Measurements from ENCODE around the gene ZFPL1.

ZFPL1 gene

GRCh38 chr11:65083134-65083833 lies 738 bp upstream of the ZFPL1 start:
- Histone ChIP-seq H3K9ac (peak overlapping the region; percentile 85 to 95 (median 90)), H3K4me3 (peak overlapping the region; percentile 75 to 90 (median 86)), H4K20me1 (peaks cover 0 to 35% (median 12%) of the 10 kb centered on the region in 11 experiments; a peak in 13 of 22 replicates), H3K27ac (peak overlapping the region; percentile 79 to 91 (median 86); a peak in 21 of 22 replicates), H3K27me3 (no peaks in the 10 kb centered on the region), H3K9me3 (replicated peaks in 1 of 11) (no peaks in the 10 kb centered on the region), H3K4me1 (peaks cover 50 to 66% (median 62%) of the 10 kb centered on the region in 10 experiments), H3K36me3 (peaks cover 29 to 81% (median 64%) of the 10 kb centered on the region in 11 experiments), H3K4me2 (peak overlapping the region; percentile 85 to 97 (median 94))
- TF ChIP-seq Cebpa-rat (IDR thresholded peaks at IDR 0.05), result no peak

DNA sequence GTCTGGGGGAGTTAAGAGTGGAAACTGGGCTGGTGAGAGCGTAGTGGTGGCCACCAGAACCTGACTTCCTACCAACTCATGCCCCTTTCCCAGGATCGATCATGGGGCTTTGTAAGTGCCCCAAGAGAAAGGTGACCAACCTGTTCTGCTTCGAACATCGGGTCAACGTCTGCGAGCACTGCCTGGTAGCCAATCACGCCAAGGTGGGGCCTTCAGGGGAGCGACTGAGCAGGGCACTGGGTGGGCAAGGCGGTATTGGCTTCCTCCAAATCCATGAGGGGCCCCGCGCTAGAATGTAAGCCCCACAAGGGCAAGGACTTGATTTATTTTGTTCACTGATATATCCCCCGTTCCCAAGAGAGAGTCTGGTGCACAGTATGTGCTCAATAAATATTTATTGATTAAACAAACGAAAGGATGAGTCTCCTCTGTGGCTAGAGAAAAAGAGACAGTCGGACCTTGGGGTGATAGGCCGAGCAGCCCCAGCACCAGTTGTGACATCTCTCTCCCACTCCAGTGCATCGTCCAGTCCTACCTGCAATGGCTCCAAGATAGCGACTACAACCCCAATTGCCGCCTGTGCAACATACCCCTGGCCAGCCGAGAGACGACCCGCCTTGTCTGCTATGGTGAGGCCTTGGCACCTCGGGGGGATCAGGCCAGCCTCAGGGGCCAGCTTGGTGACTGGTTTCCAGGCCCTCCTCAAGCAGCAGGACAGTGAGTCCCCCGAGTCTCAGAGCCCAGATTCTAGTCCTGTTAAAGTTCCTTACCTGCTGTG lies 765 bp downstream of the ZFPL1 start:
- peak overlapping the region; percentile 85 to 95 (median 90) for H3K9ac ChIP-seq

GRCh38 chr11:65085446-65085845 lies 1.4 kb downstream of the ZFPL1 start:
- TF ChIP-seq Cebpa-rat (IDR thresholded peaks at IDR 0.05), result no peak

More for the DNA sequence above, 765 bp downstream of the ZFPL1 start:
- peaks cover 37 to 52% (median 49%) of the 10 kb centered on the region in 10 experiments for H3K4me1 ChIP-seq
- peaks cover 44 to 81% (median 65%) of the 10 kb centered on the region in 11 experiments for H3K36me3 ChIP-seq
- peak overlapping the region; percentile 75 to 90 (median 86) for H3K4me3 ChIP-seq
- H3K4me2 ChIP-seq, result peak overlapping the region; percentile 82 to 100 (median 98)
- no peak for TF ChIP-seq Cebpa-rat (IDR thresholded peaks at IDR 0.05)
- peaks cover 0 to 20% (median 0%) of the 10 kb centered on the region in 11 experiments; a peak in 5 of 22 replicates for H4K20me1 ChIP-seq
- peak overlapping the region; percentile 79 to 91 (median 86) for H3K27ac ChIP-seq
- no peaks in the 10 kb centered on the region for H3K27me3 ChIP-seq
- no peaks in the 10 kb centered on the region for H3K9me3 ChIP-seq (replicated peaks in 1 of 11)

DNA sequence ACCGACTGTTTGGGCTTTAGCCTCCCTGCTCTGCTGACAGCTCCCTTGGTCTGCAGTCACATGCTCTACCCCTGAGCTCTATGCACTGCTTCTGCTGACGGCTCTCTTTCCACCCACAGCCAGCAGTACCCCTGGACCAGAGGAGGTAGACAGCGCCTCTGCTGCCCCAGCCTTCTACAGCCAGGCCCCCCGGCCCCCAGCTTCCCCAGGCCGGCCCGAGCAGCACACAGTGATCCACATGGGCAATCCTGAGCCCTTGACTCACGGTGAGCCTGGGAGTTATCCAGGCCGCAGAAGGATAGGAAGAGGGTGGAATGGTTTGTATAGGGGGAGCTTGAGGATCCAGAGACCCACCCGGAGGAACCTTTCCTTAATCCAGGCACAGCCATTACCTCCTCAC lies 2.8 kb downstream of the ZFPL1 start:
- Histone ChIP-seq H3K9me3 (replicated peaks in 1 of 11) (no peaks in the 10 kb centered on the region), H3K4me2 (no peak overlapping the region), H3K27ac (no peak overlapping the region), H3K27me3 (no peaks in the 10 kb centered on the region), H3K9ac (peak overlapping the region in 1 of 11 experiments; percentile 19; a peak in 1 of 22 replicates), H3K4me3 (no peak overlapping the region), H3K36me3 (peaks cover 47 to 64% (median 54%) of the 10 kb centered on the region in 11 experiments), H3K4me1 (peaks cover 29 to 40% (median 33%) of the 10 kb centered on the region in 10 experiments), H4K20me1 (peaks cover 0 to 7% (median 0%) of the 10 kb centered on the region in 11 experiments; a peak in 5 of 22 replicates)
- no peak for TF ChIP-seq Cebpa-rat (IDR thresholded peaks at IDR 0.05)

More at GRCh38 chr11:65085446-65085845, 1.4 kb downstream of the ZFPL1 start:
- Histone ChIP-seq H3K36me3 (peaks cover 47 to 77% (median 63%) of the 10 kb centered on the region in 11 experiments), H3K4me3 (peak overlapping the region in 9 of 10 experiments; percentile 81 to 90 (median 87); a peak in 11 of 20 replicates), H3K9me3 (replicated peaks in 1 of 11) (no peaks in the 10 kb centered on the region), H3K27me3 (no peaks in the 10 kb centered on the region), H3K4me1 (peaks cover 39 to 48% (median 45%) of the 10 kb centered on the region in 10 experiments), H3K9ac (peak overlapping the region; percentile 85 to 95 (median 90); a peak in 17 of 22 replicates), H3K4me2 (peak overlapping the region; percentile 82 to 100 (median 98)), H4K20me1 (peaks cover 0 to 14% (median 0%) of the 10 kb centered on the region in 11 experiments; a peak in 5 of 22 replicates), H3K27ac (peak overlapping the region in 4 of 11 experiments; percentile 79 to 91 (median 87); a peak in 7 of 22 replicates)

- no peak for TF ChIP-seq Cebpa-rat (IDR thresholded peaks at IDR 0.05)
- Histone ChIP-seq H3K4me2 (no peak overlapping the region), H3K4me3 (no peak overlapping the region), H3K9ac (no peak overlapping the region), H3K9me3 (replicated peaks in 1 of 11) (no peaks in the 10 kb centered on the region), H4K20me1 (peaks cover 0 to 7% (median 0%) of the 10 kb centered on the region in 11 experiments; a peak in 3 of 22 replicates), H3K36me3 (peaks cover 47 to 60% (median 50%) of the 10 kb centered on the region in 11 experiments), H3K27ac (no peak overlapping the region), H3K4me1 (peaks cover 25 to 36% (median 29%) of the 10 kb centered on the region in 10 experiments), H3K27me3 (no peaks in the 10 kb centered on the region)
Measured at GRCh38 chr11:65087216-65087615, 3.2 kb downstream of the ZFPL1 start.

DNA sequence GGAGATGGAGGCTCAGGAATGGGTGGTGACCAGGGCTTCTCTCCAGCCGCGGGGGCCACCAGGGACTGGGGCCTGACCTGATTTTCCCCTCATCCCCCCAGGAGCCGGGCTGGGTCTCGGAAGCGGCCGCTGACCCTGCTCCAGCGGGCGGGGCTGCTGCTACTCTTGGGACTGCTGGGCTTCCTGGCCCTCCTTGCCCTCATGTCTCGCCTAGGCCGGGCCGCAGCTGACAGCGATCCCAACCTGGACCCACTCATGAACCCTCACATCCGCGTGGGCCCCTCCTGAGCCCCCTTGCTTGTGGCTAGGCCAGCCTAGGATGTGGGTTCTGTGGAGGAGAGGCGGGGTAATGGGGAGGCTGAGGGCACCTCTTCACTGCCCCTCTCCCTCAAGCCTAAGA lies 3.8 kb downstream of the ZFPL1 start:
- H3K4me1 ChIP-seq, result peaks cover 19 to 29% (median 23%) of the 10 kb centered on the region in 10 experiments
- no peak overlapping the region for H3K4me2 ChIP-seq
- no peaks in the 10 kb centered on the region for H3K9me3 ChIP-seq (replicated peaks in 1 of 11)
- TF ChIP-seq Cebpa-rat (IDR thresholded peaks at IDR 0.05), result no peak
- H4K20me1 ChIP-seq, result peaks cover 0 to 7% (median 0%) of the 10 kb centered on the region in 11 experiments; a peak in 3 of 22 replicates
- peaks cover 43 to 57% (median 49%) of the 10 kb centered on the region in 11 experiments for H3K36me3 ChIP-seq
- H3K4me3 ChIP-seq, result no peak overlapping the region
- H3K9ac ChIP-seq, result no peak overlapping the region
- no peaks in the 10 kb centered on the region for H3K27me3 ChIP-seq
- H3K27ac ChIP-seq, result no peak overlapping the region

DNA sequence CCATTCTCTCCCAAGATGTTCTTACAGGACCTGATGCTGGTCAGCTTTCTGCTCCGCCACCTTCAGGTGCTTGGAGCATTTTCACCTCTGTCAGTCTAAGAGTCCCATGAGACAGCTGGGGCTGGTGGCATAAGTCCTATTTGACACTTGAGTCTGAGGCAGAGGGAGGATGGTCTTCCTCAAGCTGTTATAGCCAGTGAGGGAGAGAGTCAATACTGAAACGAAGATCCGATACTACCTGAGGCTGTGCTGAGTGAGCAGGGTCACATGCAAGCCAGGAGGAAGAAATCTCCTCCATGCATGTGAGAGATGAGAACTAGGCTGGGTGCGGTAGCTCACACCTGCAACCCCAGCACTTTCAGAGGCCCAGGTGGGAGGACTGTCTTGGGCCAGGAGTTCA lies 5.6 kb downstream of the ZFPL1 start:
- Histone ChIP-seq H3K36me3 (peaks cover 43 to 57% (median 49%) of the 10 kb centered on the region in 11 experiments), H3K27me3 (no peaks in the 10 kb centered on the region), H4K20me1 (peaks cover 0 to 7% (median 0%) of the 10 kb centered on the region in 11 experiments; a peak in 3 of 22 replicates), H3K9me3 (replicated peaks in 1 of 11) (no peaks in the 10 kb centered on the region), H3K27ac (no peak overlapping the region), H3K9ac (no peak overlapping the region; a peak in 1 of 22 replicates), H3K4me3 (no peak overlapping the region), H3K4me1 (peaks cover 10 to 20% (median 14%) of the 10 kb centered on the region in 10 experiments), H3K4me2 (no peak overlapping the region)
- no peak for TF ChIP-seq Cebpa-rat (IDR thresholded peaks at IDR 0.05)

- H3K4me3 ChIP-seq, result no peak overlapping the region
- peaks cover 40 to 50% (median 44%) of the 10 kb centered on the region in 11 experiments for H3K36me3 ChIP-seq
- no peak for TF ChIP-seq Cebpa-rat (IDR thresholded peaks at IDR 0.05)
- peaks cover 0 to 7% (median 0%) of the 10 kb centered on the region in 11 experiments; a peak in 2 of 22 replicates for H4K20me1 ChIP-seq
- no peaks in the 10 kb centered on the region for H3K27me3 ChIP-seq
- H3K4me2 ChIP-seq, result peak overlapping the region in 2 of 11 experiments; percentile 21 to 23; a peak in 1 of 22 replicates
- peaks cover under 1 to 12% (median 6%) of the 10 kb centered on the region in 10 experiments; a peak in 17 of 20 replicates for H3K4me1 ChIP-seq
- H3K9me3 ChIP-seq (replicated peaks in 1 of 11), result no peaks in the 10 kb centered on the region
- no peak overlapping the region for H3K27ac ChIP-seq
- peak overlapping the region in 4 of 11 experiments; percentile 0 to 37 (median 26); a peak in 3 of 22 replicates for H3K9ac ChIP-seq
Measured at GRCh38 chr11:65090628-65091027, 6.6 kb downstream of the ZFPL1 start.

Measured in BLaER1 treated with 17β-estradiol and CSF1 and Interleukin-3, amounts not matched to agents 10 nM and 100 nM (cell line).